ENCODE data around the gene BICD1.

Gene BICD1

GRCh38 chr12:32285489-32285888 lies 178.8 kb downstream of the BICD1 start:
- DNase-seq = no peak

GRCh38 chr12:32290411-32290810 lies 183.8 kb downstream of the BICD1 start:
- DNase-seq = no peak

GRCh38 chr12:32292151-32292550 lies 185.5 kb downstream of the BICD1 start:
- no peak for DNase-seq

- no peak for DNase-seq
These were observed 187.3 kb downstream of the BICD1 start for GRCh38 chr12:32293808-32294419.

- DNase-seq = no peak
These were observed 189.9 kb downstream of the BICD1 start for GRCh38 chr12:32296567-32296966.

GRCh38 chr12:32298917-32299316 lies 192.3 kb downstream of the BICD1 start:
- DNase-seq = no peak

- no peak for DNase-seq
These were observed 194.6 kb downstream of the BICD1 start for GRCh38 chr12:32301216-32301615.

- DNase-seq = no peak
These were observed 195.8 kb downstream of the BICD1 start for GRCh38 chr12:32302218-32303173.

- no peak for DNase-seq
These were observed 196.5 kb downstream of the BICD1 start for GRCh38 chr12:32303174-32303549.

- no peak for DNase-seq
These were observed 198.5 kb downstream of the BICD1 start for GRCh38 chr12:32305163-32305562.

- DNase-seq = no peak
These were observed 200.7 kb downstream of the BICD1 start for GRCh38 chr12:32307326-32307725.

- no peak for DNase-seq
These were observed 203.4 kb downstream of the BICD1 start for GRCh38 chr12:32309811-32310736.

GRCh38 chr12:32312049-32312670 lies 205.5 kb downstream of the BICD1 start:
- DNase-seq = peak; percentile 24

- no peak for DNase-seq
These were observed 215.7 kb downstream of the BICD1 start for GRCh38 chr12:32322354-32322753.

- no peak for DNase-seq
These were observed 224.5 kb downstream of the BICD1 start for GRCh38 chr12:32331133-32331532.

- DNase-seq = no peak
These were observed 225.8 kb downstream of the BICD1 start for GRCh38 chr12:32332446-32332845.

GRCh38 chr12:32334371-32334777 lies 227.7 kb downstream of the BICD1 start:
- no peak for DNase-seq

- no peak for DNase-seq
These were observed 229.6 kb downstream of the BICD1 start for GRCh38 chr12:32336261-32336660.

- no peak for DNase-seq
These were observed 236.8 kb downstream of the BICD1 start for GRCh38 chr12:32343496-32343895.

GRCh38 chr12:32344047-32344446 lies 237.4 kb downstream of the BICD1 start:
- no peak for DNase-seq

- DNase-seq = no peak
These were observed 246.9 kb downstream of the BICD1 start for GRCh38 chr12:32353540-32353939.

GRCh38 chr12:32357601-32358249 lies 251.1 kb downstream of the BICD1 start:
- no peak for DNase-seq

Measured in amniotic stem cell (primary cell).